Cardiac septum (tissue), 1 donor: Measurements from ENCODE around the gene INS. TPM values are rescaled to one million over a fixed set of nuclear protein-coding genes. Genes with fewer than 3 reads are reported as not detected.

ENCODE experiments used
- DNase-seq: peaks from one replicate; pipeline ENCODE4 v3.0.0-alpha.2; 2020; ENCODE audit warnings: low spot score
- intact Hi-C: fragments of 100-400 bp; cut with DNase I; formaldehyde crosslinking; loops from one replicate; pipeline ENCODE4 v1.14.0; 2022
- long read RNA-seq: library from polyadenylated mRNA; unstranded; transcript quantifications from one replicate; pipeline ENCODE4 v2.0.0, GENCODE V29; 2021
- total RNA-seq: library from RNA; stranded (reverse); fragmentation: NEBNext Ultra II Directional; extraction: Animal tissue kit (Norgen Biotek cat#: 25700); gene quantifications from one replicate; pipeline ENCODE4 v1.2.1, GENCODE V29; 2021
- donor health status: DM: no; HTN: no; CAD: no.

Gene INS
- not detected for total RNA-seq
- long read RNA-seq, result 0 reads

- intact Hi-C loops, result no loop called here
- DNase-seq, result no peak
Measured at GRCh38 chr11:2160736-2161259, at the start of gene INS. INS (minus strand) TSS chr11:2161209; CDS start chr11:2160971, 238 bp downstream.

GRCh38 chr11:2210366-2211112 is 49.5 kb upstream of the INS start:
- intact Hi-C loops, result no loop called here
- DNase-seq, result peak; percentile 50

- peak; percentile 62 for DNase-seq
- intact Hi-C loops, result no loop called here
Measured at GRCh38 chr11:2209900-2210321, 48.9 kb upstream of the INS start.

- intact Hi-C loops, result no loop called here
- DNase-seq, result peak; percentile 73
Measured at GRCh38 chr11:2209370-2209801, 48.4 kb upstream of the INS start.

GRCh38 chr11:2208691-2209369 is 47.8 kb upstream of the INS start:
- intact Hi-C loops, result no loop called here
- peak; percentile 71 for DNase-seq

GRCh38 chr11:2207773-2208621 is 47.0 kb upstream of the INS start:
- intact Hi-C loops, result no loop called here
- DNase-seq, result peak; percentile 60

GRCh38 chr11:2207212-2207611 is 46.2 kb upstream of the INS start:
- intact Hi-C loops, result no loop called here
- DNase-seq, result peak; percentile 57

GRCh38 chr11:2205981-2206690 is 45.1 kb upstream of the INS start:
- peak; percentile 63 for DNase-seq
- intact Hi-C loops, result no loop called here

- intact Hi-C loops, result no loop called here
- DNase-seq, result no peak
Measured at GRCh38 chr11:2205214-2205720, 44.3 kb upstream of the INS start.

- intact Hi-C loops, result no loop called here
- DNase-seq, result peak; percentile 66
Measured at GRCh38 chr11:2204361-2205213, 43.6 kb upstream of the INS start.

- intact Hi-C loops, result no loop called here
- peak; percentile 66 for DNase-seq
Measured at GRCh38 chr11:2203440-2204259, 42.6 kb upstream of the INS start.

- DNase-seq, result no peak
- intact Hi-C loops, result no loop called here
Measured at GRCh38 chr11:2202900-2203439, 42.0 kb upstream of the INS start.

- no peak for DNase-seq
- intact Hi-C loops, result no loop called here
Measured at GRCh38 chr11:2202071-2202899, 41.3 kb upstream of the INS start.

- DNase-seq, result no peak
- intact Hi-C loops, result no loop called here
Measured at GRCh38 chr11:2201542-2201941, 40.5 kb upstream of the INS start.

GRCh38 chr11:2200957-2201519 is 40.0 kb upstream of the INS start:
- intact Hi-C loops, result no loop called here
- no peak for DNase-seq

- intact Hi-C loops, result no loop called here
- DNase-seq, result no peak
Measured at GRCh38 chr11:2200536-2200935, 39.5 kb upstream of the INS start.
